ENCODE measurements around the gene PPM1J.

PPM1J gene

GRCh38 chr1:112689842-112690237 lies 25.3 kb downstream of the PPM1J start:
- Histone ChIP-seq H3K36me3 (ENCODE audit: insufficient read depth, low read length) (peaks cover 48% of the 10 kb centered on the region; the same call in 1 of the 2 replicates), H3F3A (ENCODE audit: low read depth) (no peaks in the 10 kb centered on the region), H3K4me3 (ENCODE audit: low read length, poor library complexity, severe bottlenecking) (no peak overlapping the region), H3K27me3 (ENCODE audit: insufficient read depth, low read length, poor library complexity, severe bottlenecking) (no peaks in the 10 kb centered on the region), H3K9ac (ENCODE audit: low read depth, low read length, poor library complexity, severe bottlenecking) (no peak overlapping the region), H4K20me1 (ENCODE audit: insufficient read depth, low read length, poor library complexity, severe bottlenecking) (peaks cover 3% of the 10 kb centered on the region), H3K79me2 (ENCODE audit: insufficient read depth, low read length) (0 out of 2 replicates have a peak, but pooled peaks cover 4% of the 10 kb centered on the region), H3K9me3 (ENCODE audit: insufficient read depth, low read depth, low read length) (no peaks in the 10 kb centered on the region), H3K4me2 (ENCODE audit: low read depth, low read length, poor library complexity, severe bottlenecking) (no peak overlapping the region), H2AFZ (ENCODE audit: low read length) (no peak overlapping the region), H3K4me1 (ENCODE audit: insufficient read depth, low read length, poor library complexity, severe bottlenecking) (no peaks in the 10 kb centered on the region), H3K9me2 (replicated peaks; ENCODE audit: low read depth, low read length) (no peaks in the 10 kb centered on the region)
- no peak for TF ChIP-seq EZH2phosphoT487 (IDR thresholded peaks at IDR 0.05; ENCODE audit: borderline replicate concordance)
- TF ChIP-seq CTCF (conservative IDR thresholded peaks at IDR 0.05; ENCODE audit: low read length) = no peak

GRCh38 chr1:112689196-112689841 lies 25.8 kb downstream of the PPM1J start:
- Histone ChIP-seq H3F3A (ENCODE audit: low read depth) (no peaks in the 10 kb centered on the region), H2AFZ (ENCODE audit: low read length) (no peak overlapping the region), H4K20me1 (ENCODE audit: insufficient read depth, low read length, poor library complexity, severe bottlenecking) (peaks cover 3% of the 10 kb centered on the region), H3K9me2 (replicated peaks; ENCODE audit: low read depth, low read length) (no peaks in the 10 kb centered on the region), H3K4me1 (ENCODE audit: insufficient read depth, low read length, poor library complexity, severe bottlenecking) (no peaks in the 10 kb centered on the region), H3K36me3 (ENCODE audit: insufficient read depth, low read length) (peaks cover 43% of the 10 kb centered on the region; the same call in 1 of the 2 replicates), H3K9ac (ENCODE audit: low read depth, low read length, poor library complexity, severe bottlenecking) (no peak overlapping the region), H3K4me2 (ENCODE audit: low read depth, low read length, poor library complexity, severe bottlenecking) (no peak overlapping the region), H3K27me3 (ENCODE audit: insufficient read depth, low read length, poor library complexity, severe bottlenecking) (no peaks in the 10 kb centered on the region), H3K9me3 (ENCODE audit: insufficient read depth, low read depth, low read length) (no peaks in the 10 kb centered on the region), H3K79me2 (ENCODE audit: insufficient read depth, low read length) (0 out of 2 replicates have a peak, but pooled peaks cover 4% of the 10 kb centered on the region), H3K4me3 (ENCODE audit: low read length, poor library complexity, severe bottlenecking) (no peak overlapping the region)
- TF ChIP-seq CTCF (conservative IDR thresholded peaks at IDR 0.05; ENCODE audit: low read length) = no peak
- no peak for TF ChIP-seq EZH2phosphoT487 (IDR thresholded peaks at IDR 0.05; ENCODE audit: borderline replicate concordance)

- Histone ChIP-seq H3K4me2 (ENCODE audit: low read depth, low read length, poor library complexity, severe bottlenecking) (no peak overlapping the region), H3K4me3 (ENCODE audit: low read length, poor library complexity, severe bottlenecking) (no peak overlapping the region), H3F3A (ENCODE audit: low read depth) (no peaks in the 10 kb centered on the region), H3K36me3 (ENCODE audit: insufficient read depth, low read length) (peaks cover 38% of the 10 kb centered on the region; the same call in 1 of the 2 replicates), H2AFZ (ENCODE audit: low read length) (no peak overlapping the region), H3K79me2 (ENCODE audit: insufficient read depth, low read length) (0 out of 2 replicates have a peak, but pooled peaks cover 4% of the 10 kb centered on the region), H3K27me3 (ENCODE audit: insufficient read depth, low read length, poor library complexity, severe bottlenecking) (no peaks in the 10 kb centered on the region), H3K4me1 (ENCODE audit: insufficient read depth, low read length, poor library complexity, severe bottlenecking) (no peaks in the 10 kb centered on the region), H3K9ac (ENCODE audit: low read depth, low read length, poor library complexity, severe bottlenecking) (no peak overlapping the region), H3K9me2 (replicated peaks; ENCODE audit: low read depth, low read length) (no peaks in the 10 kb centered on the region), H4K20me1 (ENCODE audit: insufficient read depth, low read length, poor library complexity, severe bottlenecking) (peaks cover 3% of the 10 kb centered on the region), H3K9me3 (ENCODE audit: insufficient read depth, low read depth, low read length) (no peaks in the 10 kb centered on the region)
- TF ChIP-seq CTCF (conservative IDR thresholded peaks at IDR 0.05; ENCODE audit: low read length) (no peak), EZH2phosphoT487 (IDR thresholded peaks at IDR 0.05; ENCODE audit: borderline replicate concordance) (no peak)
These were observed 26.3 kb downstream of the PPM1J start for GRCh38 chr1:112688781-112689193.

Measured in Loucy (cell line).